Measurements from ENCODE around the gene SPINK4.
A peak's percentile ranks its signal among the peaks of the same experiment; 100 is the strongest.

The SPINK4 gene

GRCh38 chr9:33297432-33297831 is 57.5 kb downstream of the SPINK4 start:
- DNase-seq (peak; percentile 67), ATAC-seq (ENCODE audit: insufficient read depth, low read depth) (peak; percentile 92)
- no peak overlapping the region for H2AFZ ChIP-seq (ENCODE audit: low read depth, low read length)
- no peaks in the 10 kb centered on the region for H3K27me3 ChIP-seq (ENCODE audit: insufficient read depth, low read length, poor library complexity)
- peaks cover 21% of the 10 kb centered on the region for H4K20me1 ChIP-seq (ENCODE audit: insufficient read depth, low read length)
- peaks cover 39% of the 10 kb centered on the region for H3K4me1 ChIP-seq (ENCODE audit: insufficient read depth, low read length)
- H3K27ac ChIP-seq (ENCODE audit: low read length), result peak overlapping the region; percentile 60
- H3K9me3 ChIP-seq (ENCODE audit: insufficient read depth, low read length, severe bottlenecking), result no peaks in the 10 kb centered on the region
- peaks cover 85% of the 10 kb centered on the region for H3K36me3 ChIP-seq (ENCODE audit: insufficient read depth, low read length)
- H3K4me3 ChIP-seq (ENCODE audit: low read depth in 1 of 2, low read length in 2 of 2), result no peak overlapping the region
- H3K4me2 ChIP-seq (ENCODE audit: insufficient read depth, low read length), result peak overlapping the region; percentile 24
- TF ChIP-seq, protein P1, sequence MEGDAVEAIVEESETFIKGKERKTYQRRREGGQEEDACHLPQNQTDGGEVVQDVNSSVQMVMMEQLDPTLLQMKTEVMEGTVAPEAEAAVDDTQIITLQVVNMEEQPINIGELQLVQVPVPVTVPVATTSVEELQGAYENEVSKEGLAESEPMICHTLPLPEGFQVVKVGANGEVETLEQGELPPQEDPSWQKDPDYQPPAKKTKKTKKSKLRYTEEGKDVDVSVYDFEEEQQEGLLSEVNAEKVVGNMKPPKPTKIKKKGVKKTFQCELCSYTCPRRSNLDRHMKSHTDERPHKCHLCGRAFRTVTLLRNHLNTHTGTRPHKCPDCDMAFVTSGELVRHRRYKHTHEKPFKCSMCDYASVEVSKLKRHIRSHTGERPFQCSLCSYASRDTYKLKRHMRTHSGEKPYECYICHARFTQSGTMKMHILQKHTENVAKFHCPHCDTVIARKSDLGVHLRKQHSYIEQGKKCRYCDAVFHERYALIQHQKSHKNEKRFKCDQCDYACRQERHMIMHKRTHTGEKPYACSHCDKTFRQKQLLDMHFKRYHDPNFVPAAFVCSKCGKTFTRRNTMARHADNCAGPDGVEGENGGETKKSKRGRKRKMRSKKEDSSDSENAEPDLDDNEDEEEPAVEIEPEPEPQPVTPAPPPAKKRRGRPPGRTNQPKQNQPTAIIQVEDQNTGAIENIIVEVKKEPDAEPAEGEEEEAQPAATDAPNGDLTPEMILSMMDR (IDR thresholded peaks at IDR 0.05; ENCODE audit: borderline replicate concordance, extremely low read depth, low read length, poor library complexity, severe bottlenecking), result no peak
- TF ChIP-seq EZH2 (IDR thresholded peaks at IDR 0.05; ENCODE audit: borderline replicate concordance, low read depth, low read length, severe bottlenecking), result no peak
- no peak overlapping the region for H3K9ac ChIP-seq (ENCODE audit: low read depth, low read length)
- peaks cover 82% of the 10 kb centered on the region for H3K79me2 ChIP-seq (ENCODE audit: insufficient read depth, low read length)
